Measurements from ENCODE around the gene KLK13. TPM values are rescaled to one million over a fixed set of nuclear protein-coding genes. Genes with fewer than 3 reads are reported as not detected.

Gene KLK13
- total RNA-seq (2014; rRNA removed; shearing (Covaris generic); ENCODE audit: low replicate concordance): not detected in 2 replicates

- H3K79me2 ChIP-seq (ENCODE audit: low read length): no peaks in the 10 kb centered on the region
- no peak within 1 kb of the TSS for H3K27ac ChIP-seq (ENCODE audit: low read length)
- H2AFZ ChIP-seq (ENCODE audit: low read length): no peak within 1 kb of the TSS
- H3K9ac ChIP-seq (ENCODE audit: low read length): no peak within 1 kb of the TSS
- H3K9me3 ChIP-seq (ENCODE audit: low read length): no peaks in the 10 kb centered on the region
- H3K4me2 ChIP-seq (ENCODE audit: low read depth, low read length, poor library complexity, severe bottlenecking): no peak within 1 kb of the TSS
- H4K20me1 ChIP-seq (ENCODE audit: insufficient read depth, low read depth, low read length): no peaks in the 10 kb centered on the region
- H3K4me3 ChIP-seq (ENCODE audit: low read length): no peak within 1 kb of the TSS
- no peaks in the 10 kb centered on the region for H3K4me1 ChIP-seq (ENCODE audit: low read length)
- no peaks in the 10 kb centered on the region for H3K27me3 ChIP-seq (ENCODE audit: low read length)
- no peaks in the 10 kb centered on the region for H3K36me3 ChIP-seq (ENCODE audit: insufficient read depth, low read length)
- DNase-seq: no peak
- H3K9me2 ChIP-seq (replicated peaks; ENCODE audit: insufficient read depth, low read length): 0 out of 2 replicates have a peak, but pooled peaks cover 6% of the 10 kb centered on the region
Measured at GRCh38 chr19:51064534-51065220, at the start of gene KLK13. TSS of gene KLK13 (minus strand) at chr19:51065092. CDS start at chr19:51065067, 25 bp downstream.

GRCh38 chr19:51114087-51114729 is 49.3 kb upstream of the KLK13 start:
- H3K27ac ChIP-seq (ENCODE audit: low read length): no peak overlapping the region
- H3K9me3 ChIP-seq (ENCODE audit: low read length): no peaks in the 10 kb centered on the region
- H3K4me1 ChIP-seq (ENCODE audit: low read length): no peaks in the 10 kb centered on the region
- H2AFZ ChIP-seq (ENCODE audit: low read length): no peak overlapping the region
- H3K9me2 ChIP-seq (replicated peaks; ENCODE audit: insufficient read depth, low read length): no peaks in the 10 kb centered on the region
- H3K4me2 ChIP-seq (ENCODE audit: low read depth, low read length, poor library complexity, severe bottlenecking): no peak overlapping the region
- no peaks in the 10 kb centered on the region for H3K27me3 ChIP-seq (ENCODE audit: low read length)
- no peak overlapping the region for H3K9ac ChIP-seq (ENCODE audit: low read length)
- no peaks in the 10 kb centered on the region for H3K79me2 ChIP-seq (ENCODE audit: low read length)
- no peak for DNase-seq
- no peaks in the 10 kb centered on the region for H3K36me3 ChIP-seq (ENCODE audit: insufficient read depth, low read length)
- no peaks in the 10 kb centered on the region for H4K20me1 ChIP-seq (ENCODE audit: insufficient read depth, low read depth, low read length)
- no peak overlapping the region for H3K4me3 ChIP-seq (ENCODE audit: low read length)

- H3K9me3 ChIP-seq (ENCODE audit: low read length): no peaks in the 10 kb centered on the region
- H3K79me2 ChIP-seq (ENCODE audit: low read length): peaks cover 15% of the 10 kb centered on the region
- H3K4me3 ChIP-seq (ENCODE audit: low read length): no peak overlapping the region
- no peak overlapping the region for H3K4me2 ChIP-seq (ENCODE audit: low read depth, low read length, poor library complexity, severe bottlenecking)
- H3K9ac ChIP-seq (ENCODE audit: low read length): no peak overlapping the region
- H3K4me1 ChIP-seq (ENCODE audit: low read length): peaks cover 15% of the 10 kb centered on the region
- H2AFZ ChIP-seq (ENCODE audit: low read length): no peak overlapping the region
- H3K27me3 ChIP-seq (ENCODE audit: low read length): no peaks in the 10 kb centered on the region
- no peaks in the 10 kb centered on the region for H3K9me2 ChIP-seq (replicated peaks; ENCODE audit: insufficient read depth, low read length)
- no peaks in the 10 kb centered on the region for H3K36me3 ChIP-seq (ENCODE audit: insufficient read depth, low read length)
- DNase-seq: peak; percentile 60
- H3K27ac ChIP-seq (ENCODE audit: low read length): no peak overlapping the region
- H4K20me1 ChIP-seq (ENCODE audit: insufficient read depth, low read depth, low read length): no peaks in the 10 kb centered on the region
Measured at GRCh38 chr19:51111606-51112005, 46.7 kb upstream of the KLK13 start.

- H3K9ac ChIP-seq (ENCODE audit: low read length): no peak overlapping the region
- no peaks in the 10 kb centered on the region for H3K27me3 ChIP-seq (ENCODE audit: low read length)
- no peak overlapping the region for H2AFZ ChIP-seq (ENCODE audit: low read length)
- peaks cover 23% of the 10 kb centered on the region for H3K79me2 ChIP-seq (ENCODE audit: low read length)
- H3K4me2 ChIP-seq (ENCODE audit: low read depth, low read length, poor library complexity, severe bottlenecking): no peak overlapping the region
- no peak overlapping the region for H3K4me3 ChIP-seq (ENCODE audit: low read length)
- peaks cover 15% of the 10 kb centered on the region for H3K4me1 ChIP-seq (ENCODE audit: low read length)
- H3K9me2 ChIP-seq (replicated peaks; ENCODE audit: insufficient read depth, low read length): no peaks in the 10 kb centered on the region
- DNase-seq: no peak
- H3K27ac ChIP-seq (ENCODE audit: low read length): no peak overlapping the region
- no peaks in the 10 kb centered on the region for H4K20me1 ChIP-seq (ENCODE audit: insufficient read depth, low read depth, low read length)
- no peaks in the 10 kb centered on the region for H3K9me3 ChIP-seq (ENCODE audit: low read length)
- no peaks in the 10 kb centered on the region for H3K36me3 ChIP-seq (ENCODE audit: insufficient read depth, low read length)
Measured at GRCh38 chr19:51110666-51110971, 45.7 kb upstream of the KLK13 start.

GRCh38 chr19:51108805-51109146 is 43.9 kb upstream of the KLK13 start:
- peak overlapping the region; percentile 60 for H3K4me2 ChIP-seq (ENCODE audit: low read depth, low read length, poor library complexity, severe bottlenecking)
- no peaks in the 10 kb centered on the region for H3K9me3 ChIP-seq (ENCODE audit: low read length)
- peak overlapping the region; percentile 88 for H3K4me3 ChIP-seq (ENCODE audit: low read length)
- no peak for DNase-seq
- H3K27ac ChIP-seq (ENCODE audit: low read length): no peak overlapping the region
- no peaks in the 10 kb centered on the region for H3K9me2 ChIP-seq (replicated peaks; ENCODE audit: insufficient read depth, low read length)
- H4K20me1 ChIP-seq (ENCODE audit: insufficient read depth, low read depth, low read length): no peaks in the 10 kb centered on the region
- no peaks in the 10 kb centered on the region for H3K27me3 ChIP-seq (ENCODE audit: low read length)
- H3K9ac ChIP-seq (ENCODE audit: low read length): peak overlapping the region; percentile 47
- peak overlapping the region; percentile 6; the same call in 1 of the 2 replicates for H2AFZ ChIP-seq (ENCODE audit: low read length)
- 0 out of 2 replicates have a peak, but pooled peaks cover 4% of the 10 kb centered on the region for H3K36me3 ChIP-seq (ENCODE audit: insufficient read depth, low read length)
- H3K4me1 ChIP-seq (ENCODE audit: low read length): peaks cover 15% of the 10 kb centered on the region
- H3K79me2 ChIP-seq (ENCODE audit: low read length): peaks cover 35% of the 10 kb centered on the region

GRCh38 chr19:51108066-51108804 is 43.3 kb upstream of the KLK13 start, which contains the start of gene CTU1:
TSS of gene CTU1 (minus strand) at chr19:51108409. CDS start at chr19:51104569, 3,840 bp downstream.
- Histone ChIP-seq H3K4me3 (ENCODE audit: low read length) (peak within 1 kb of the TSS; percentile 88), H3K9ac (ENCODE audit: low read length) (peak within 1 kb of the TSS; percentile 86), H4K20me1 (ENCODE audit: insufficient read depth, low read depth, low read length) (no peaks in the 10 kb centered on the region), H3K27me3 (ENCODE audit: low read length) (no peaks in the 10 kb centered on the region), H2AFZ (ENCODE audit: low read length) (peak within 1 kb of the TSS; percentile 35; the same call in 1 of the 2 replicates), H3K36me3 (ENCODE audit: insufficient read depth, low read length) (0 out of 2 replicates have a peak, but pooled peaks cover 4% of the 10 kb centered on the region), H3K4me2 (ENCODE audit: low read depth, low read length, poor library complexity, severe bottlenecking) (peak within 1 kb of the TSS; percentile 82), H3K4me1 (ENCODE audit: low read length) (peaks cover 15% of the 10 kb centered on the region), H3K9me3 (ENCODE audit: low read length) (no peaks in the 10 kb centered on the region), H3K27ac (ENCODE audit: low read length) (no peak within 1 kb of the TSS; the same call in 1 of the 2 replicates), H3K9me2 (replicated peaks; ENCODE audit: insufficient read depth, low read length) (no peaks in the 10 kb centered on the region), H3K79me2 (ENCODE audit: low read length) (peaks cover 35% of the 10 kb centered on the region)
- peak; percentile 100 for DNase-seq

GRCh38 chr19:51107406-51108065 is 42.6 kb upstream of the KLK13 start:
- H3K36me3 ChIP-seq (ENCODE audit: insufficient read depth, low read length): peaks cover 10% of the 10 kb centered on the region; the same call in 1 of the 2 replicates
- H3K9me2 ChIP-seq (replicated peaks; ENCODE audit: insufficient read depth, low read length): no peaks in the 10 kb centered on the region
- no peaks in the 10 kb centered on the region for H3K27me3 ChIP-seq (ENCODE audit: low read length)
- H3K4me1 ChIP-seq (ENCODE audit: low read length): peaks cover 15% of the 10 kb centered on the region
- peak overlapping the region; percentile 82 for H3K4me2 ChIP-seq (ENCODE audit: low read depth, low read length, poor library complexity, severe bottlenecking)
- H3K79me2 ChIP-seq (ENCODE audit: low read length): peaks cover 41% of the 10 kb centered on the region
- H3K27ac ChIP-seq (ENCODE audit: low read length): no peak overlapping the region; the same call in 1 of the 2 replicates
- H4K20me1 ChIP-seq (ENCODE audit: insufficient read depth, low read depth, low read length): 0 out of 2 replicates have a peak, but pooled peaks cover under 1% of the 10 kb centered on the region
- no peaks in the 10 kb centered on the region for H3K9me3 ChIP-seq (ENCODE audit: low read length)
- H2AFZ ChIP-seq (ENCODE audit: low read length): peak overlapping the region; percentile 35; the same call in 1 of the 2 replicates
- H3K9ac ChIP-seq (ENCODE audit: low read length): peak overlapping the region; percentile 86
- DNase-seq: peak; percentile 78
- peak overlapping the region; percentile 88 for H3K4me3 ChIP-seq (ENCODE audit: low read length)
